HepG2 (cell line): Measurements from ENCODE around the gene EPM2AIP1. TPM values are rescaled to one million over a fixed set of nuclear protein-coding genes. Genes with fewer than 3 reads are reported as not detected.

Experiments used
- ATAC-seq: fragments of 200-7000 bp; cut with Tn5 transposase; 3 replicates; pipeline ENCODE4 v1.9.1; 2020; ENCODE audit warnings: mild to moderate bottlenecking, moderate library complexity
- BruUV-seq: library from RNA; stranded (reverse); fragments of 400-500 nt; replicated peaks from 2 replicates; lab custom pipeline; 2021; lab: Mats Ljungman, UMichigan
- CTCF ChIA-PET: fragments of 300-600 bp; formaldehyde crosslinking; extraction: SDS; loops from one replicate; lab custom pipeline; 2021; ENCODE audit warnings: low total read pairs, inconsistent platforms, low intra/inter-chr PET ratio; lab: Yijun Ruan, JAX
- POLR2A ChIA-PET: fragments of 350-600 bp; sonication (Branson Sonifier 250); formaldehyde crosslinking; loops from one replicate; lab custom pipeline; 2020; ENCODE audit warnings: antibody characterized with exemption, inconsistent platforms; lab: Yijun Ruan, JAX
- DNase-seq: peaks from one replicate; pipeline ENCODE4 v3.0.0-alpha.2; 2015; ENCODE audit warnings: low spot score
- FAIRE-seq: peaks from 3 replicates; lab custom pipeline; 2011; peaks lifted over from hg19 to GRCh38; lab: Jason Lieb, UNC
- H2AFZ ChIP-seq: one replicate; pipeline ENCODE4 v1.6.1; 2011; ENCODE audit warnings: low read length, inconsistent platforms
- H3K27ac ChIP-seq: fragments of 300-600 bp; 3 replicates; pipeline ENCODE4 v1.8.0; 2011; ENCODE audit warnings: mixed run types, mild to moderate bottlenecking, mixed read lengths, low read length, inconsistent platforms; ENCODE audit not compliant: insufficient read depth; ENCODE audit errors: extremely low read length
- H3K27me3 ChIP-seq, 2 experiments: fragments of 200-600 bp in 1 of 2; 2 replicates in 1 of 2; 3 replicates in 1 of 2; pipeline versions ENCODE4 v1.6.0 to v1.8.0; 2011; ENCODE audit warnings: low read length in 2 of 2, mild to moderate bottlenecking in 2 of 2, moderate library complexity in 2 of 2, inconsistent platforms in 1 of 2; ENCODE audit not compliant: insufficient read depth in 2 of 2, control insufficient read depth in 1 of 2
- H3K36me3 ChIP-seq, 2 experiments: fragments of 200-600 bp in 1 of 2; replicated peaks in 1 of 2; 2 replicates in 1 of 2; 3 replicates in 1 of 2; pipeline versions ENCODE4 v1.5.1 to v1.8.0; 2011; ENCODE audit warnings: low read length in 2 of 2, inconsistent platforms in 1 of 2; ENCODE audit not compliant: insufficient read depth in 2 of 2, control insufficient read depth in 1 of 2
- H3K4me1 ChIP-seq: 2 replicates; pipeline ENCODE4 v1.5.1; 2012; ENCODE audit warnings: low read length, inconsistent platforms; ENCODE audit not compliant: insufficient read depth
- H3K4me2 ChIP-seq: 2 replicates; pipeline ENCODE4 v1.6.0; 2011; ENCODE audit warnings: low read depth, low read length, inconsistent platforms
- H3K4me3 ChIP-seq, 3 experiments: fragments of 200-600 bp in 1 of 3; sonication (generic), shearing (Covaris generic) in 1 of 3; replicated peaks in 1 of 3; 2 replicates each; pipeline ENCODE4 v1.5.1; 2011 to 2016; ENCODE audit warnings: low read length in 3 of 3, inconsistent platforms in 2 of 3, low read depth in 2 of 3, mild to moderate bottlenecking in 2 of 3, control low read depth in 1 of 3, mixed read lengths in 1 of 3; ENCODE audit not compliant: insufficient read depth in 1 of 3
- H3K79me2 ChIP-seq: one replicate; pipeline ENCODE4 v1.6.1; 2011; ENCODE audit warnings: low read length, inconsistent platforms; ENCODE audit not compliant: insufficient read depth
- H3K9ac ChIP-seq: 2 replicates; pipeline ENCODE4 v1.6.0; 2011; ENCODE audit warnings: mild to moderate bottlenecking, low read depth, low read length, inconsistent platforms; ENCODE audit not compliant: insufficient read depth
- H3K9me3 ChIP-seq: 2 replicates; pipeline ENCODE4 v1.5.1; 2012; ENCODE audit warnings: mild to moderate bottlenecking, low read length
- H4K20me1 ChIP-seq: 2 replicates; pipeline ENCODE4 v1.6.0; 2011; ENCODE audit warnings: inconsistent platforms, mild to moderate bottlenecking, low read length, moderate library complexity; ENCODE audit not compliant: insufficient read depth
- AKNA ChIP-seq: sonication (generic); formaldehyde crosslinking; IDR thresholded peaks from 2 replicates; pipeline ENCODE4 v1.4.0; 2020; ENCODE audit warnings: missing genetic modification reagents, borderline replicate concordance
- ATF3 ChIP-seq: sonication (generic); formaldehyde crosslinking; IDR thresholded peaks from 2 replicates; pipeline ENCODE4 v1.4.0; 2020; ENCODE audit warnings: missing genetic modification reagents
- IKZF1 ChIP-seq: fragments of 450-650 bp; IDR thresholded peaks from 2 replicates; pipeline ENCODE4 v1.7.1; 2016
- PHF5A ChIP-seq: IDR thresholded peaks from one replicate; pipeline ENCODE4 v1.6.1; 2018; ENCODE audit warnings: low read depth, missing genetic modification reagents; ENCODE audit not compliant: unreplicated experiment
- PTBP1 ChIP-seq: fragments of 200-400 bp; formaldehyde crosslinking; IDR thresholded peaks from 2 replicates; pipeline ENCODE4 v1.6.1; 2018; ENCODE audit warnings: low read length, low read depth; ENCODE audit not compliant: poor library complexity, severe bottlenecking
- SMYD3 ChIP-seq: sonication (generic); formaldehyde crosslinking; IDR thresholded peaks from 2 replicates; pipeline ENCODE4 v1.8.1; 2023; ENCODE audit warnings: mild to moderate bottlenecking, missing genetic modification reagents
- WGBS: methylation state at CpG from one replicate; pipeline ENCODE4 v1.1.6; 2017; ENCODE audit warnings: low lambda C conversion rate; 5-methylcytosine and 5-hydroxymethylcytosine counted together
- in situ Hi-C: cut with HindIII; loops from 2 replicates; pipeline ENCODE4 v1.10.0; 2017; ENCODE audit warnings: low pct_unique_long_range_greater_than_20kb; ENCODE audit not compliant: extremely low pct_ligation_motif_present
- intact Hi-C: fragments of 100-400 bp; cut with micrococcal nuclease; formaldehyde crosslinking; loops from one replicate; pipeline ENCODE4 v1.10.0; 2022; ENCODE audit not compliant: unreplicated experiment
- polyA plus RNA-seq, 8 experiments: library from polyadenylated mRNA; depleted of rRNA in 3 of 8; stranded (reverse) in 7 of 8; unstranded in 1 of 8; fragments of >200 nt; fragmentation: Illumina TruSeq in 4 of 8; extraction: Trizol in 4 of 8; gene quantifications; 2 replicates each; pipeline versions ENCODE4 v1.2.1 to v1.2.3, GENCODE V29; 2011 to 2016; ENCODE audit warnings: low read depth in 4 of 8, missing spikeins in 1 of 8, mixed read lengths in 1 of 8; ENCODE audit not compliant: insufficient read depth in 1 of 8
- total RNA-seq, 5 experiments: library from RNA; depleted of rRNA; stranded (reverse); fragments of >200 nt; fragmentation: Illumina TruSeq; extraction: Trizol; gene quantifications; 2 replicates each; pipeline ENCODE4 v1.2.3, GENCODE V29; 2016; ENCODE audit warnings: low read depth in 1 of 5

Gene EPM2AIP1
- total and polyA plus RNA-seq, 2 of the 13 experiments (the other 11 are each of a cell fraction or from before 2014, with no cell fraction given): 10.7 to 23.0 TPM

- H3K36me3 ChIP-seq: peaks cover 18 to 76% of the 10 kb centered on the region in 2 experiments
- H3K79me2 ChIP-seq: no peaks in the 10 kb centered on the region
- intact Hi-C loops (no loop called here), in situ Hi-C loops (no loop called here)
- no TSS peak for BruUV-seq
- ChIA-PET CTCF (no interaction called here), POLR2A (no interaction called here)
- no peak overlapping the region for H3K4me3 ChIP-seq
- no peak for DNase-seq
- H3K4me1 ChIP-seq: no peaks in the 10 kb centered on the region
- no peak for ATAC-seq
- FAIRE-seq: no peak
- no peak overlapping the region for H3K4me2 ChIP-seq
- H3K27me3 ChIP-seq: no peaks in the 10 kb centered on the region
- TF ChIP-seq IKZF1: no peak
- no peak for TF ChIP-seq PHF5A
- no peak for TF ChIP-seq AKNA
- TF ChIP-seq SMYD3: no peak
- TF ChIP-seq PTBP1: no peak
- TF ChIP-seq ATF3 (CRISPR knock-in tag): no peak
- 96% methylated on average over 3 of the region's 3 CpGs for WGBS
- H3K27ac ChIP-seq: no peak overlapping the region
- H3K9me3 ChIP-seq: no peaks in the 10 kb centered on the region
- H2AFZ ChIP-seq: no peak overlapping the region
- H4K20me1 ChIP-seq: no peaks in the 10 kb centered on the region
- no peak overlapping the region for H3K9ac ChIP-seq
Measured at GRCh38 chr3:37030588-37030987, 37.7 kb upstream of the EPM2AIP1 start.
